HFFc6 (cell line): ENCODE data around the gene LTF. TPM values are rescaled to one million over a fixed set of nuclear protein-coding genes. Genes with fewer than 3 reads are reported as not detected.

Source experiments
- DNase-seq: peaks from one replicate; pipeline ENCODE4 v3.0.0-alpha.2; 2018
- H3K27ac Mint-ChIP-seq: 2 replicates; pipeline ENCODE4 v1.8.0; 2020; ENCODE audit warnings: mild to moderate bottlenecking, mixed read lengths
- H3K27me3 Mint-ChIP-seq: 2 replicates; pipeline ENCODE4 v1.8.0; 2021; ENCODE audit warnings: mild to moderate bottlenecking, moderate library complexity, mixed read lengths; ENCODE audit not compliant: insufficient read depth
- H3K36me3 Mint-ChIP-seq: 2 replicates; pipeline ENCODE4 v1.8.0; 2021; ENCODE audit warnings: low read depth, mixed read lengths
- H3K4me1 Mint-ChIP-seq: 2 replicates; pipeline ENCODE4 v1.8.0; 2020; ENCODE audit warnings: low read depth, mixed read lengths
- H3K4me3 Mint-ChIP-seq: 2 replicates; pipeline ENCODE4 v1.8.0; 2020; ENCODE audit warnings: mild to moderate bottlenecking, moderate library complexity, mixed read lengths
- H3K9me3 Mint-ChIP-seq: 2 replicates; pipeline ENCODE4 v1.8.0; 2020; ENCODE audit warnings: mild to moderate bottlenecking, mixed read lengths
- CTCF ChIP-seq: fragments of 200-600 bp; sonication (generic); IDR thresholded peaks from 2 replicates; pipeline ENCODE4 v1.5.0; 2021; ENCODE audit warnings: antibody characterized with exemption, mild to moderate bottlenecking
- total RNA-seq, 6 experiments: library from RNA; stranded (reverse); fragmentation: NEBNext Ultra II Directional; extraction: Animal tissue kit (Norgen Biotek cat#: 25700); gene quantifications; 2 replicates in 1 of 6; 3 replicates in 5 of 6; pipeline ENCODE4 v1.2.3, GENCODE V29; 2021

The LTF gene
- total RNA-seq, 6 experiments from 2014 or later: 0.40 TPM; not detected in 5

GRCh38 chr3:46492890-46493547 lies 28.3 kb upstream of the LTF start:
- Mint-ChIP-seq H3K4me3 (no peak overlapping the region), H3K4me1 (peaks cover 67% of the 10 kb centered on the region), H3K27ac (no peak overlapping the region), H3K9me3 (no peaks in the 10 kb centered on the region), H3K36me3 (peaks cover 15% of the 10 kb centered on the region; the same call in 1 of the 2 replicates), H3K27me3 (no peaks in the 10 kb centered on the region; the same call in 1 of the 2 replicates)
- no peak for TF ChIP-seq CTCF
- no peak for DNase-seq

- Mint-ChIP-seq H3K4me3 (no peak overlapping the region), H3K27me3 (peaks cover under 1% of the 10 kb centered on the region; the same call in 1 of the 2 replicates), H3K4me1 (peaks cover 50% of the 10 kb centered on the region), H3K9me3 (no peaks in the 10 kb centered on the region), H3K36me3 (peaks cover 15% of the 10 kb centered on the region; the same call in 1 of the 2 replicates), H3K27ac (peak overlapping the region; percentile 55; the same call in 1 of the 2 replicates)
- no peak for DNase-seq
- no peak for TF ChIP-seq CTCF
Observed at GRCh38 chr3:46491089-46492070, 26.7 kb upstream of the LTF start.

GRCh38 chr3:46490338-46491084 lies 25.8 kb upstream of the LTF start:
- TF ChIP-seq CTCF: no peak
- peak; percentile 43 for DNase-seq
- H3K4me3 Mint-ChIP-seq: no peak overlapping the region
- H3K27ac Mint-ChIP-seq: peak overlapping the region; percentile 83
- no peaks in the 10 kb centered on the region for H3K9me3 Mint-ChIP-seq
- H3K27me3 Mint-ChIP-seq: peaks cover 3% of the 10 kb centered on the region; the same call in 1 of the 2 replicates
- peaks cover 42% of the 10 kb centered on the region for H3K4me1 Mint-ChIP-seq
- peaks cover 15% of the 10 kb centered on the region; the same call in 1 of the 2 replicates for H3K36me3 Mint-ChIP-seq

- Mint-ChIP-seq H3K27ac (peak overlapping the region; percentile 83), H3K9me3 (no peaks in the 10 kb centered on the region), H3K4me3 (no peak overlapping the region; the same call in 1 of the 2 replicates), H3K27me3 (peaks cover 3% of the 10 kb centered on the region; the same call in 1 of the 2 replicates), H3K4me1 (peaks cover 40% of the 10 kb centered on the region), H3K36me3 (peaks cover 15% of the 10 kb centered on the region; the same call in 1 of the 2 replicates)
- TF ChIP-seq CTCF: no peak
- DNase-seq: peak; percentile 82
Observed at GRCh38 chr3:46489875-46490274, 25.2 kb upstream of the LTF start.

- Mint-ChIP-seq H3K9me3 (no peaks in the 10 kb centered on the region), H3K4me1 (peaks cover 40% of the 10 kb centered on the region), H3K36me3 (peaks cover 15% of the 10 kb centered on the region; the same call in 1 of the 2 replicates), H3K27ac (peak overlapping the region; percentile 83), H3K4me3 (no peak overlapping the region), H3K27me3 (peaks cover 3% of the 10 kb centered on the region; the same call in 1 of the 2 replicates)
- TF ChIP-seq CTCF: no peak
- DNase-seq: no peak
Observed at GRCh38 chr3:46489381-46489780, 24.7 kb upstream of the LTF start.
